SHP77 (cell line): ENCODE results near the gene UNC80.
A peak's percentile ranks its signal among the peaks of the same experiment; 100 is the strongest.

ENCODE experiments used
- DNase-seq, 2 experiments: peaks; one replicate each; lab custom pipeline; 2025; lab: John Stamatoyannopoulos, UW

Gene UNC80

GRCh38 chr2:209908511-209908910 lies 136.9 kb downstream of the UNC80 start:
- no peak for DNase-seq

- no peak for DNase-seq
Measured at GRCh38 chr2:209911486-209911885, 139.9 kb downstream of the UNC80 start.

- DNase-seq: no peak
Measured at GRCh38 chr2:209913786-209914345, 142.2 kb downstream of the UNC80 start.

- DNase-seq: no peak
Measured at GRCh38 chr2:209917154-209917771, 145.6 kb downstream of the UNC80 start.

- DNase-seq: no peak
Measured at GRCh38 chr2:209918251-209918650, 146.6 kb downstream of the UNC80 start.

- DNase-seq: no peak
Measured at GRCh38 chr2:209922116-209922515, 150.5 kb downstream of the UNC80 start.

GRCh38 chr2:209929369-209929768 lies 157.7 kb downstream of the UNC80 start:
- DNase-seq: no peak

GRCh38 chr2:209933499-209934483 lies 162.2 kb downstream of the UNC80 start:
- no peak for DNase-seq

GRCh38 chr2:209936106-209936666 lies 164.6 kb downstream of the UNC80 start:
- no peak for DNase-seq

- no peak for DNase-seq
Measured at GRCh38 chr2:209937893-209938292, 166.3 kb downstream of the UNC80 start.

GRCh38 chr2:209938906-209939305 lies 167.3 kb downstream of the UNC80 start:
- no peak for DNase-seq

GRCh38 chr2:209940936-209941335 lies 169.3 kb downstream of the UNC80 start:
- no peak for DNase-seq

GRCh38 chr2:209942426-209942825 lies 170.8 kb downstream of the UNC80 start:
- DNase-seq: no peak

GRCh38 chr2:209942936-209943605 lies 171.4 kb downstream of the UNC80 start:
- DNase-seq: no peak

- no peak for DNase-seq
Measured at GRCh38 chr2:209943776-209944175, 172.1 kb downstream of the UNC80 start.

- DNase-seq: no peak
Measured at GRCh38 chr2:209946539-209946938, 174.9 kb downstream of the UNC80 start.

- DNase-seq: no peak
Measured at GRCh38 chr2:209956271-209956670, 184.6 kb downstream of the UNC80 start.

GRCh38 chr2:209958016-209958415 lies 186.4 kb downstream of the UNC80 start:
- DNase-seq: no peak

GRCh38 chr2:209960045-209960444 lies 188.4 kb downstream of the UNC80 start:
- no peak for DNase-seq

- peak; percentile 55 to 70 for DNase-seq
Measured at GRCh38 chr2:209960676-209961630, 189.3 kb downstream of the UNC80 start.

- DNase-seq: no peak
Measured at GRCh38 chr2:209965723-209966122, 194.1 kb downstream of the UNC80 start.
